GM12873 (cell line): ENCODE results near the gene FRS2.

Source experiments
- CTCF ChIP-seq: IDR thresholded peaks from 2 replicates; pipeline ENCODE4 v1.5.1; 2012; ENCODE audit warnings: low read depth, mild to moderate bottlenecking, moderate library complexity, low read length, control low read depth; ENCODE audit not compliant: insufficient read depth; ENCODE audit errors: missing control alignments

The FRS2 gene

GRCh38 chr12:69620921-69621320 is 150.7 kb downstream of the FRS2 start:
- TF ChIP-seq CTCF, result no peak

GRCh38 chr12:69621551-69621950 is 151.4 kb downstream of the FRS2 start:
- no peak for TF ChIP-seq CTCF

DNA sequence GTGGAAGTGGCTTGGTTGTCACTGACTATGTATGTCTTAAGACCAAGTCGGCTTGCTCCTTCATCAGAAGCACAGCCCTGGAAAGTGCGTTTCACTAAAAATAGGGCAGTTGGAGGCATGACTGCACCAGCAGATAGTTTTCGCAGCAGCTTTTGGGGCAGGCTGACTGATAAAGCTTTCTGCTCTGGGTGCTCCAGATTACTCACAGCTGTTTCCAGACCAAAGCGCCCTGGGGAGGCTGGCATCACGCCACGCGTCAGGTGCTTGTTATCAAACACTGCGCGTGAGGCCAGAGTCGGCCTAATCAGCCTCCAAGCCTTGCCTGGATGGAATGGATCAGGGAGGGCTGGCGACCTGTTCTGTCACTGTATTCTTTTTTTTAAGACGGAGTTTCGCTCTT is 153.8 kb downstream of the FRS2 start:
- no peak for TF ChIP-seq CTCF

DNA sequence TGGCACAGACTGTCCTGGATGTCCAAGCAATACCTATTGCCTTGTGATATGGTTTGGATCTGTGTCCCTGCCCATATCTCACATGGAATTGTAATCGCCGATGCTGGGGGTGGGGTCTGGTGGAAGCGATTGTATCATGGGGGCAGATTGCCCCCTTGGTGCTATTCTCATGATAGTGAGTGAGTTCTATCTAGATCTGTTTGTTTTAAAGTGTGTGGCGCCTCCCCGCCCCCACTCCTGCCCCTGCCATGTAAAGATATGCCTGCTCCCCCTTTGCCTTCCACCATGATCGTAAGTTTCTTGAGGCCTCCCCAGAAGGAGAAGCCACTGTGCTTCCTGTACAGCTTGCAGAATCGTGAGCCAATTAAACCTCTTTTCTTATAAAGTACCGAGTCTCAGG is 157.3 kb downstream of the FRS2 start:
- no peak for TF ChIP-seq CTCF
